Type B pancreatic cell (in vitro differentiated cells): ENCODE measurements around the gene PDE4B. TPM values are rescaled to one million over a fixed set of nuclear protein-coding genes. Genes with fewer than 3 reads are reported as not detected.

Source experiments
- DNase-seq: peaks from one replicate; pipeline ENCODE4 v3.0.0; 2021; ENCODE audit warnings: mixed read lengths; ENCODE audit not compliant: unreplicated experiment; ENCODE audit errors: extremely low spot score
- H3K27ac Mint-ChIP-seq: 2 replicates; pipeline ENCODE4 v1.8.0; 2021; ENCODE audit warnings: mild to moderate bottlenecking, mixed read lengths
- H3K27me3 Mint-ChIP-seq: 2 replicates; pipeline ENCODE4 v1.8.0; 2021; ENCODE audit warnings: mixed read lengths
- H3K36me3 Mint-ChIP-seq: 2 replicates; pipeline ENCODE4 v1.8.0; 2021; ENCODE audit warnings: mixed read lengths
- H3K4me1 Mint-ChIP-seq: one replicate; pipeline ENCODE4 v1.8.0; 2021; ENCODE audit warnings: mixed read lengths; ENCODE audit not compliant: unreplicated experiment
- H3K4me3 Mint-ChIP-seq: 2 replicates; pipeline ENCODE4 v1.8.0; 2021; ENCODE audit warnings: mild to moderate bottlenecking, mixed read lengths
- H3K9me3 Mint-ChIP-seq: 2 replicates; pipeline ENCODE4 v1.8.0; 2021; ENCODE audit warnings: mixed read lengths
- total RNA-seq: library from RNA; stranded (reverse); gene quantifications from 2 replicates; pipeline ENCODE4 v1.2.1, GENCODE V29; 2021; ENCODE audit warnings: low replicate concordance
- TF ChIP-seq, protein P1 (sequence below): fragments of 200-600 bp; sonication (generic); conservative IDR thresholded peaks from 2 replicates; pipeline ENCODE4 v1.5.0; 2021; ENCODE audit warnings: antibody characterized with exemption, mild to moderate bottlenecking

The PDE4B gene
- total RNA-seq, 1 donor from 2014 or later, result 4.7 TPM

DNA sequence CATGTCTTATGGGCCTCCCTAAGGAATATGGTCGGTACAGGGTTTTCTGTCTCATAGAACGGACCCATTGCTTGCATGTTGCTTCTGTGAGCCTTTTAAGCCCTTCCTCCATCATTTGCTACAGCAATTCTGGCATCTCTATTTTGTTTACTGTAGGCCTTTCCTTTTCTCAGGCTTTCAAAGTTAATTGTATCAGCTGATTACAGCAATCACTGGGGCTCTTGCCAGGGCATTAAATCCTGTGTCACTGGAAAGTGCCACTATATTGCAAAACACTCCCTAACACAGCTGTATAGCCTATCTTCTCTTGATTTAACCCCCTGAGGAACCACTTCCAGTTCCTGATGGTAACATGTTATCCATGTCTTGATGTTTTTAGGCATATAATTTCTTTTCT, 156.5 kb downstream of the PDE4B start:
- no peaks in the 10 kb centered on the region for H3K36me3 Mint-ChIP-seq
- no peak overlapping the region for H3K4me3 Mint-ChIP-seq
- TF ChIP-seq, protein P1, sequence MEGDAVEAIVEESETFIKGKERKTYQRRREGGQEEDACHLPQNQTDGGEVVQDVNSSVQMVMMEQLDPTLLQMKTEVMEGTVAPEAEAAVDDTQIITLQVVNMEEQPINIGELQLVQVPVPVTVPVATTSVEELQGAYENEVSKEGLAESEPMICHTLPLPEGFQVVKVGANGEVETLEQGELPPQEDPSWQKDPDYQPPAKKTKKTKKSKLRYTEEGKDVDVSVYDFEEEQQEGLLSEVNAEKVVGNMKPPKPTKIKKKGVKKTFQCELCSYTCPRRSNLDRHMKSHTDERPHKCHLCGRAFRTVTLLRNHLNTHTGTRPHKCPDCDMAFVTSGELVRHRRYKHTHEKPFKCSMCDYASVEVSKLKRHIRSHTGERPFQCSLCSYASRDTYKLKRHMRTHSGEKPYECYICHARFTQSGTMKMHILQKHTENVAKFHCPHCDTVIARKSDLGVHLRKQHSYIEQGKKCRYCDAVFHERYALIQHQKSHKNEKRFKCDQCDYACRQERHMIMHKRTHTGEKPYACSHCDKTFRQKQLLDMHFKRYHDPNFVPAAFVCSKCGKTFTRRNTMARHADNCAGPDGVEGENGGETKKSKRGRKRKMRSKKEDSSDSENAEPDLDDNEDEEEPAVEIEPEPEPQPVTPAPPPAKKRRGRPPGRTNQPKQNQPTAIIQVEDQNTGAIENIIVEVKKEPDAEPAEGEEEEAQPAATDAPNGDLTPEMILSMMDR, result no peak
- H3K4me1 Mint-ChIP-seq, result no peaks in the 10 kb centered on the region
- H3K27me3 Mint-ChIP-seq, result no peaks in the 10 kb centered on the region
- peaks cover 6% of the 10 kb centered on the region for H3K9me3 Mint-ChIP-seq
- no peak for DNase-seq
- no peak overlapping the region for H3K27ac Mint-ChIP-seq

DNA sequence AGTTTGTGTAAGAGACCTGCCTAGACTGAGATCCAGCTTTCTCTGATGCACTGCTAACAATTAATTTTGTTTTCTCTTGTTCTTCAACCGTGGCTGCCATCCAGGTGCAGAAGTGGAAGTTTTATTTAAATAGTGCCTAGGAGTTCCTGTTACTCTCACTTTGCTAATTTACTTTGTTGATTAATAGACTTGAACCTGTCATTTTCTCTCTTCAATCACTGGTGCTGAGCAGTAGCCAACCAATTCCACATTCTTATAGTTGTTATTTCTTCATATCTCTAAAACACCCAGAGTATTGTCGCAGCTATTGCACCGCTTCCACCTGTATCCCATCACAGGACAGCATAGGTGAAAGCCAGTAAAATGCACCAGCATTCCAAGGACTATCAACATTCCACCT, 157.2 kb downstream of the PDE4B start:
- H3K27me3 Mint-ChIP-seq, result no peaks in the 10 kb centered on the region
- DNase-seq, result no peak
- H3K36me3 Mint-ChIP-seq, result no peaks in the 10 kb centered on the region
- TF ChIP-seq, protein P1, result no peak
- peaks cover under 1% of the 10 kb centered on the region for H3K4me1 Mint-ChIP-seq
- H3K9me3 Mint-ChIP-seq, result peaks cover 6% of the 10 kb centered on the region
- no peak overlapping the region for H3K27ac Mint-ChIP-seq
- no peak overlapping the region for H3K4me3 Mint-ChIP-seq

DNA sequence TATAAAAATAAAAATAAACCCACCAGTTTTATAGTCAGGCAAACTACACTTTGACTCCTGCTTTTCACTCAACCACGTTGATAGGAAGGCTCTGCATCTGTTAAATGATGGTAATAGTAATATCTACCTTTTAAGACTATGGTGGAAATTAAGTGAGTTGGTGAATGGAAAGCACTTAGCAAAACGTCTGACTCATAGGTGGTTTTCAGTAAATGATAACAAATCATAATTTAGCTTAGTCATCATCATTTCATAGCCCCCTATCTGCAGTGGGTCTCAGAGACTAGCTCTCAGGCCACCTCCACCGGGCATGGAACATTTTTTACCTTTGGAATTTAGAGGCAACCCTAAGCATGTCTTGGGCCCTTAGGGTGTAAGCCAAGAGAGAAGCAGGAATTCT, 160.0 kb downstream of the PDE4B start:
- Mint-ChIP-seq H3K27ac (no peak overlapping the region), H3K27me3 (no peaks in the 10 kb centered on the region), H3K36me3 (no peaks in the 10 kb centered on the region), H3K9me3 (no peaks in the 10 kb centered on the region), H3K4me3 (no peak overlapping the region), H3K4me1 (peaks cover 11% of the 10 kb centered on the region)
- TF ChIP-seq, protein P1, result no peak
- no peak for DNase-seq

DNA sequence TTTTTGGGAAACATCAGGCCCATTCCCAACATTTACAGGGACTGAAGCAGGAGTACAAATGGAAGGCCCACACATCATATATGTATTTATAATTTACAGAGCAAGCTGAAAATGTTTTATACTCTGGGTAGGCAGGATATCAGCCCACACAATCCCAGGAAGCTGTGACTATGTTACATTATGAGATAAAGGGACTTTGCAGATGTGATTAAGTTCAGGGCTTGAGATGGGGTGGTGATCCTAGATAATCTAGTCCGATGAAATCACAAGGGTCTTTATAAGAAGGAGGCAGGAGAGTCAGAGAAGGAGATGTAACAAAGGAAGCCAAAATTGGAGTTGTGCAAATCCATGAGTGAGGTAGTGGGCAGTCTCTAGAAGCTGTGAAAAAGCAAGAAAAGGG, 160.5 kb downstream of the PDE4B start:
- no peak for DNase-seq
- Mint-ChIP-seq H3K4me3 (no peak overlapping the region), H3K27ac (no peak overlapping the region), H3K27me3 (no peaks in the 10 kb centered on the region), H3K9me3 (no peaks in the 10 kb centered on the region), H3K36me3 (no peaks in the 10 kb centered on the region), H3K4me1 (peaks cover 11% of the 10 kb centered on the region)
- TF ChIP-seq, protein P1, result no peak

DNA sequence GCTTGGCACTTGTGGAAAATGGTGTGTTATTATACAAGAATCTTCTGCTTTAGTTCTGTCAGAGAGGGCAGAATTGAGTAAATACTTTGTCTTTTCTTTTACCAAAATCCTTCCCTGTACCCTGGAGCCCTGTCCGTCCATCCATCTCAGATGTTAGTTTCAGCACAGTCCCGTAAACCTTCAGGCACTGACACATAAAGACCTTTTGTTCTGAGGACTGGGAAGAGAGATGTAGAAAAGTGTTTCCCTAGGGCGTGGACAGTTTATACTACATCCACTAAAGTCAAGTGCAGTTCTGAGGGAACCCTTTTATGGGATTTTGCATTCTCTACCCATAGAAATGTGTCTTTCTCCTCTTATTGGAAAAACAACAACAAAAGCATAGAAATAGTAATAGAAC, 162.4 kb downstream of the PDE4B start:
- Mint-ChIP-seq H3K4me1 (peaks cover 11% of the 10 kb centered on the region), H3K27ac (no peak overlapping the region), H3K27me3 (no peaks in the 10 kb centered on the region), H3K9me3 (no peaks in the 10 kb centered on the region), H3K4me3 (no peak overlapping the region), H3K36me3 (no peaks in the 10 kb centered on the region)
- TF ChIP-seq, protein P1, result no peak
- DNase-seq, result no peak

DNA sequence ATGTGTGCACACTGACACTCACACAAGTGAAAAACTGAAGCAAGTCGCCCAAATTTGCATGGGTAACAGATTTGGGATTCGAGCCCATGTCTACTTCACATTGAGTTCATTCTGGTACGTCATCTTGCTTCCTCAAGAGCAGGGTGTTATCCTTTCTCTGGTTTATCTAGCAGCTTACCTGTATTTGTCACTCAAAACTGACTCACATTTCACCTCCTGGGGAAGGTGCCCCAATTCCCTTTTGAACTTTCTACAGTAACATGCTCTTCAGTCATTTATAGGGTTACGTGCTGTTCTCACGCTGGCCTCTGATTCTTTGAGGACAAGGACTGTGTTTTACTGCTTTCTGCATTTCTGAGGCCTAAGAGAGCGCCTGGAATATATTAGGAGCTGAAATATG, 162.8 kb downstream of the PDE4B start:
- no peak for DNase-seq
- H3K27me3 Mint-ChIP-seq, result no peaks in the 10 kb centered on the region
- H3K4me1 Mint-ChIP-seq, result peaks cover 11% of the 10 kb centered on the region
- H3K36me3 Mint-ChIP-seq, result no peaks in the 10 kb centered on the region
- no peaks in the 10 kb centered on the region for H3K9me3 Mint-ChIP-seq
- H3K27ac Mint-ChIP-seq, result no peak overlapping the region
- TF ChIP-seq, protein P1, result no peak
- H3K4me3 Mint-ChIP-seq, result no peak overlapping the region
